T-helper 17 cell (primary cell): ENCODE results near the gene CYP4V2. TPM values are rescaled to one million over a fixed set of nuclear protein-coding genes. Genes with fewer than 3 reads are reported as not detected.
"Not testable (repeated sequence)": the region's sequence is repeated elsewhere in the genome, so short reads cannot be mapped to it uniquely, and the experiment has no call there.

Experiments
- ATAC-seq: fragments of 150-1000 bp; cut with Tn5 transposase; 2 replicates; pipeline ENCODE4 v1.10.0; 2021; ENCODE audit warnings: mild to moderate bottlenecking, moderate library complexity
- DNase-seq, 3 donors: peaks; one replicate each; pipeline versions ENCODE4 v3.0.0 to v3.0.0-alpha.2; 2020 to 2021
- H3K9me3 ChIP-seq: one replicate; pipeline ENCODE4 v1.7.0; 2013; ENCODE audit warnings: low read length, mild to moderate bottlenecking; ENCODE audit not compliant: control insufficient read depth, poor library complexity, severe bottlenecking
- H3K27ac Mint-ChIP-seq: one replicate; pipeline ENCODE4 v1.8.0; 2022; ENCODE audit warnings: mild to moderate bottlenecking, moderate library complexity, mixed read lengths
- H3K27me3 Mint-ChIP-seq: one replicate; pipeline ENCODE4 v1.8.0; 2022; ENCODE audit warnings: mixed read lengths
- H3K36me3 Mint-ChIP-seq: one replicate; pipeline ENCODE4 v1.8.0; 2022; ENCODE audit warnings: low read depth, mixed read lengths
- H3K4me1 Mint-ChIP-seq: one replicate; pipeline ENCODE4 v1.8.0; 2022; ENCODE audit warnings: mild to moderate bottlenecking, mixed read lengths
- H3K4me3 Mint-ChIP-seq: one replicate; pipeline ENCODE4 v1.8.0; 2022; ENCODE audit warnings: mild to moderate bottlenecking, moderate library complexity, mixed read lengths
- total RNA-seq, 4 donors: library from RNA in 2 of 4; stranded (reverse) in 2 of 4; gene quantifications; one replicate each; pipeline ENCODE4 v1.2.3 and lab custom pipeline; 2022 to 2026

CYP4V2 gene
- total RNA-seq, 2 donors from 2014 or later = 20.9 to 21.0 TPM

DNA sequence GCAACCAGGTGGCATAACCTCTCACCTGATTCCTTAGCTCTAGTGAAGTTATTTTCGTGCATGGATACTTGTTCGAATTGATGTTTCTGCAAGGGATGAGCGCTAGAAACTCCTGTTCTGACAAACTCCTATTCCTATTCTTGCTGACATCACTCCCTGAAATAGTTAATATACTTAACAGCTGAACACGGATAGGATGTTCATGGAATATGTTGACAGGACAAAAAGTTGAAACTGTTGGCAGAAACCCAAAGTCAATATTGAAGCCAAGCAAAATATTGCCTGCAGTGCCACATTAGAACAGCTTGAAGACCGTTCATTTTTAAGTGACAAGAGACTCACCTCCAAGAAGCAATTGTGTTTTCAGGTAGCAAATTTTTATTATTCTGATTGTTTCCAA, 35.9 kb downstream of the CYP4V2 start, which contains the start of gene KLKB1:
KLKB1 (plus strand) TSS at position 287 of the 400 bp plus-strand sequence. CDS start 689 bp downstream, outside the sequence.
- H3K9me3 ChIP-seq = no peaks in the 10 kb centered on the region
- ATAC-seq (no peak), DNase-seq (no peak)
- H3K4me1 Mint-ChIP-seq = no peaks in the 10 kb centered on the region
- H3K27ac Mint-ChIP-seq = no peak within 1 kb of the TSS
- H3K36me3 Mint-ChIP-seq = peaks cover 9% of the 10 kb centered on the region
- no peaks in the 10 kb centered on the region for H3K27me3 Mint-ChIP-seq
- no peak within 1 kb of the TSS for H3K4me3 Mint-ChIP-seq

DNA sequence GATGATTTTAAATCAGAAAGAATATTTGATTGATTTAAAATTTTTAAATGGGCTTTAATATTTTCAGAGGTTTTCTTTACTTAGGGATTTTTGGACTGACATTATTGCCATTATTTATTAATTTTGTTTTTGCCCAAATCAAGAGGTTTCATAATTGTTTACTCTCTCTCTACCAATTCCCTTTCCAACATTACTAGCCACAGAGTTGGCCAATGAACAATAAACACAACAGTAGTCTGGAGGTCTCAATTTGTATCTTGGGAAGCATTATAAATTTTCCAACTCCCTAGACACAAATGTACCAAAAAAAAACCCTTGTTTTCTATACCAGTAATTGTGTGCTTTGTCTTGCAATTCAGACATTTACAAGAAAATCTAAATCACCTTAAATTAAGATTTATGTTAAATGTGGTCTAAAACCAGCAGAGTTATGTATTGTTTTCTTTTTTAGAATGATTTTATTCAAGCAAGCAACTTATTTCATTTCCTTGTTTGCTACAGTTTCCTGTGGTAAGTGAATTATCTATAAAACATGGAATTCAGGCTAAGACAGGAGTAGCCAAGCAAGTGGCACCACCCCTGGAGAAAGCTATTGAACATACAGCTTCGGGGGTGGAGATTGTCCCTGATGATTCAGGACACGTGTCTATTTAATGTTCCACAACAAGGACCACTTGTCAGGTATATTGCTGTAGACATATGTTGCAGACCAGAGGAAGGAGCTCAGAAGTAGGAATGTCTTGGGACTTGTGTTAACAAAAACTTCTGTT, 36.6 kb downstream of the CYP4V2 start:
- Mint-ChIP-seq H3K4me1 (no peaks in the 10 kb centered on the region), H3K36me3 (peaks cover 8% of the 10 kb centered on the region), H3K4me3 (no peak overlapping the region), H3K27ac (no peak overlapping the region), H3K27me3 (no peaks in the 10 kb centered on the region)
- H3K9me3 ChIP-seq = no peaks in the 10 kb centered on the region
- DNase-seq (no peak), ATAC-seq (no peak)

DNA sequence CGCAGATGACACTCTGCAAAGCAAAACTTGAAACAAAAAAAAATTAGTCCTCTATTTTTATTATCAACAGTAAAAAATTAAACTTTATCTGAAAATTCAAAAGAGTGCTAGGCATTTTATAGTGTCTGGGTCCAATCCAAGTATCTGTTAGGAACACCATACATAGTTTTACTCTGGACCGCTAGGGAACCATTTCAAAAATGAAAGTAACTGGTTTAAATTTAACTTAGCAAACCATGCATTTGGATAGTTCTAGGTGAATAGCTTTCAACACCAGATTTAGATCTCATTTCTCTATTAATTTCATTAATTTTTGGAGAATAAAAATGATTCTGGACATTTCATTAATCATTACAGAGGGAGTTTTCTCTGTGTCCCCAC, 37.1 kb downstream of the CYP4V2 start:
- Mint-ChIP-seq H3K36me3 (peaks cover 6% of the 10 kb centered on the region), H3K4me1 (no peaks in the 10 kb centered on the region), H3K27ac (no peak overlapping the region), H3K27me3 (no peaks in the 10 kb centered on the region), H3K4me3 (no peak overlapping the region)
- ATAC-seq = no peak
- no peaks in the 10 kb centered on the region for H3K9me3 ChIP-seq
- no peak for DNase-seq

DNA sequence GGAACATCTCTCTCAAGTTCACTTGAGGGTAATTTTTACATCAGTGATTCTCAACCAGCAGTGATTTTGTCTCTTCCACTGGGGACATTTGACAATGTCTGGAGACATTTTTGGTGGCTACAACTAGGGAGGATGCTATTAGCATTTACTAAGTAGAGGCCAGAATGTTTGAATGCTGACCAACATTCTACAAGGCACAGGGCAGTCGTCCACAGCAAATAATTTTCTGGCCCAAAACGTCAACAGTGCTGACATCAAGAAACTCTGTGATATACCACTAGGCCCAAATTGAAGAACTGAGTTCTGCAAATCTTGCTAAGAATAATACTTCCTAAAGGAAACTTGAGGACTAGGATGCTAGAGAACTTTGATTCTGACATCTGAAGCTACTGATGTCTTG, 43.0 kb downstream of the CYP4V2 start:
- H3K4me3 Mint-ChIP-seq = no peak overlapping the region
- no peaks in the 10 kb centered on the region for H3K36me3 Mint-ChIP-seq
- no peaks in the 10 kb centered on the region for H3K9me3 ChIP-seq
- DNase-seq = no peak
- H3K27me3 Mint-ChIP-seq = no peaks in the 10 kb centered on the region
- no peak for ATAC-seq
- peaks cover 2% of the 10 kb centered on the region for H3K4me1 Mint-ChIP-seq
- no peak overlapping the region for H3K27ac Mint-ChIP-seq

DNA sequence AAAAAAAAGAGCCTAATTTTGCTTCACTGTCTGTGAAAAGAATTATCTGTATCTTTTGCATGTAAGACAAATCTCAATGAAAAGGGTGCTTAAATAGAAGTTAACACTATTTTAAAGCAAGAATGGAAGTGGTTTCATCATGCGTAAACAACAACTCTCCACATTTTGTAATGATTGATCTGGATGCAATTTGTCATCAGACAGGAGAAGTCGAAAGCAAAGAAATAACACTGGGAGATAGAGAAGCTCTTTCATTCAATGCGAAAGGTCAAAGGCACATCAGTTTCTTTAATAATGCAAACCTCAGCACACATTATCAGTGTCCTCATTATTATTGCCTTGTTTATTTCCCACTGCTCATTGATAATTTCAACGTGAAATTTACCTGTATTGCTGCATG, 44.8 kb downstream of the CYP4V2 start:
- Mint-ChIP-seq H3K4me1 (peaks cover 2% of the 10 kb centered on the region), H3K4me3 (no peak overlapping the region), H3K27ac (no peak overlapping the region), H3K36me3 (no peaks in the 10 kb centered on the region), H3K27me3 (no peaks in the 10 kb centered on the region)
- ATAC-seq (no peak), DNase-seq (no peak)
- H3K9me3 ChIP-seq = no peaks in the 10 kb centered on the region

DNA sequence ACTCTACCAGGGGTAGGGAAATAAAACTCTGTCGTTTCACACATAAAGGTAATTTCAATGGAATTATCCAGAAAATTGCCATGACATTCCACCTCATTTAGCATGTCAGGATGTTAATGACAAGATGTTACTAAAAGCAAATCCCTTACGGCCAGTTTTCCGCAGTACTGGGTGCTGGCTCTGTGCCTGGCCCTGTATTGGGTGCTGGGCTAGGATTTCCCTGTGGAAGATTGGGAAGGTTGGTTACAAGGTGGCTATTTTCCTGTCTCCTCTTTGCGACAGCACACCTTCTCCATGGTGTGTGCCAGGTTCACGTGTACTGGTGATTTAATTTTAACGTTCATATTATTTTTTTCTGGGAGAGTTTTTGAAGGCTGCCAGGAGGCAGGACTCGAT, 49.1 kb downstream of the CYP4V2 start:
- no peak for ATAC-seq

DNA sequence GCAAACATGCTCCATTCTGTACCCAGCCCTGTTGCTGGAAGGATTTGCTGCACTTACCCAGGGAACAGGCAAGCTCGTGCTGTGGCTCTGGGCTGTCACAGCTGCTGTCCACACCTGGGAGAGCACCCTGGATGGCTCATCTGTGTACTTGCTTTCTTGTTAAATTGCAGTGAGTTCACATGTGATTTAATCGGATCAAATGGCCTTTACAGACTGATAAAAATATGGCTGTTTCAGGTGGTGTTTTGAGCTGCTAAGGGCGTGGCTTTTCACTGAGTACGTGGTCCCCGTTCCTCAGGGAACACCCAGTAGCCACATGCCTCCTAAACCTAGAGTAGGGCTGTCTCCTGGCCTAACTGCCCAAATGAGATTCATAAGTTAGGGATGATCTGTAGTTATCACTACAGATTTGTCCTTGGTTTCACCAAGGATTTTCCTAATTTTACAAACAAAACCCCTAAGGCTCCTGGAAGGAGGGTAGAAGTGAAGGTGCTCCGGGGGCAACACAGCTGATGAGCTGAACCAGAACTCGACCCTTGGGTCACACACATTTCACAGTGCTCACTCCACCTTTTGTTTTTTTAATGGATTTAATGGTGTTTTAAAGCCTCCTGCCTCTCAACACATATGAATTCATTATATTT, 49.6 kb downstream of the CYP4V2 start:
- ATAC-seq (no peak), DNase-seq (no peak)
- H3K9me3 ChIP-seq = no peaks in the 10 kb centered on the region
- Mint-ChIP-seq H3K4me3 (no peak overlapping the region), H3K4me1 (peaks cover 2% of the 10 kb centered on the region), H3K27me3 (no peaks in the 10 kb centered on the region), H3K36me3 (no peaks in the 10 kb centered on the region), H3K27ac (no peak overlapping the region)

More for the DNA sequence above, 49.1 kb downstream of the CYP4V2 start:
- Mint-ChIP-seq H3K4me1 (peaks cover 2% of the 10 kb centered on the region), H3K27ac (no peak overlapping the region), H3K36me3 (no peaks in the 10 kb centered on the region), H3K4me3 (no peak overlapping the region), H3K27me3 (no peaks in the 10 kb centered on the region)
- H3K9me3 ChIP-seq = no peaks in the 10 kb centered on the region
- DNase-seq = no peak

DNA sequence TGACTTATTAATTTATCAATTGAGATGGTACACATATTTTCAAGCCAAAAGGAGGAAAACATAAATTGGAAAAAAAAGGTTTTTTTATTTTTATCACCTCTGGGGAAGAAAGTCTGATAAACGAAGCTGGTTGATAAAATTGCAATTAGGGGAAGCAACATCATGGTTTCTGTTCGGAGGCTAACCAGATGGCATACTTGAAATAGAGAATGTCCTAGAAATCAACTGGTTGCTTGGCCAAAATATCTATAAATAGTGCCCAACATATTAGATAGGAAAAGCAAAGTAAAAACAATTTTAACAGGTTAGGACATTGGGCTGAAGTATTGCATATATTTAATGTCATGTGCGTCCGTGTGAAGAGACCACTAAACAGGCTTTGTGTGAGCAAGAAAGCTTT, 50.2 kb downstream of the CYP4V2 start:
- Mint-ChIP-seq H3K27me3 (no peaks in the 10 kb centered on the region), H3K27ac (no peak overlapping the region), H3K4me3 (no peak overlapping the region), H3K4me1 (peaks cover 2% of the 10 kb centered on the region), H3K36me3 (no peaks in the 10 kb centered on the region)
- DNase-seq (no peak), ATAC-seq (no peak)
- no peaks in the 10 kb centered on the region for H3K9me3 ChIP-seq

DNA sequence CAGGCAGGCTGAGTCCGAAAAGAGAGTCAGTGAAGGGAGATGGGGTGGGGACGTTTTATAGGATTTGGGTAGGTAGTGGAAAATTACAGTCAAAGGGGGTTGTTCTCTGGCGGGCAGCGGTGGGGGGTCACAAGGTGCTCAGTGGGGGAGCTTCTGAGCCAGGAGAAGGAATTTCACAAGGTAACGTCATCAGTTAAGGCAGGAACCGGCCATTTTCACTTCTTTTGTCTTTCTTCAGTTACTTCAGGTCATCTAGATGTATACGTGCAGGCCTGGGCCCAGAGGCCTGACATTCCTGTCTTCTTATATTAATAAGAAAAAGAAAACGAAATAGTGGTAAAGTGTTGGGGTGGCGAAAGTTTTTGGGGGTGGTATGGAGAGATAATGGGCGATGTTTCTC, 50.7 kb downstream of the CYP4V2 start:
- H3K27ac Mint-ChIP-seq, DNase-seq, H3K9me3 ChIP-seq, H3K4me3 Mint-ChIP-seq, H3K4me1 Mint-ChIP-seq, H3K27me3 Mint-ChIP-seq, H3K36me3 Mint-ChIP-seq, ATAC-seq: not testable (repeated sequence)

DNA sequence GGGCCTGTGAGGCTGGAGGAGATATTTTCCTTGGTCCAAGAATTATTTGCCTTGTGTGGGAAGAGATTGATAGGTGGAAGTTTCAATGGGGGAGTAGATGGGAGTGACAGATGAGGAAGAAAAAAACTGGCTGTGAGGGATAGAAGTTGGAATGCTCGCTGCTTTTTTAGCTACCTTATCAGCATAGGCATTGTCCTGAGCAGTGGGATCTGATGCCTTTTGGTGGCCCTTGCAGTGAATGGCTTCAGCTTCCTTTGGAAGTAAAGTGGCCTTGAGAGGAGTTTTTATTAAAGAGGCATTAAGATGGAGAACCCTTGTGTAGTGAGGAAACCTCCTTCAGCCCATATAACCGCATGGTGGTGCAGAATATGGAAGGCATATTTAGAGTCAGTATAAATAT, 52.0 kb downstream of the CYP4V2 start:
- H3K4me3 Mint-ChIP-seq = no peak overlapping the region

DNA sequence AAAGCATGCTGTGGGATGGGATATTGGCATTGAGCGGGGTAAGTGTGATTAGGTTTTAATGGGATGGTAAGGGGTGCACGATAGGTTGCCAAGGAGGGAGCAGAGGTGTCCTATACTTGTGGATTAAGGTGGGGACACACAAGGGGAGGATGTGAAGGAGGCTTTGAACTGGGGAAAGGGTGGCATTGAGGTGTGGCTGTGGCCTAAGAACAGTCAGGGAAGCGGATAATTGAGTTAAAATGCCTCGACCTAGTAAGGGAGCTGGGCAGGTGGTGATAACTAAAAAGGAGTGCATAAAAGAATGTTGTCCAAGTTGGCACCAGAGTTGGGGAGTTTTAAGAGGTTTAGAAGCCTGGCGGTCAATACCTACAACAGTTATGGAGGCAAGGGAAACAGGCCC, 53.5 kb downstream of the CYP4V2 start:
- no peaks in the 10 kb centered on the region for H3K9me3 ChIP-seq
- no peak overlapping the region for H3K4me3 Mint-ChIP-seq
- DNase-seq (no peak), ATAC-seq (no peak)
- H3K27ac Mint-ChIP-seq = no peak overlapping the region
- H3K36me3 Mint-ChIP-seq = no peaks in the 10 kb centered on the region
- no peaks in the 10 kb centered on the region for H3K27me3 Mint-ChIP-seq
- no peaks in the 10 kb centered on the region for H3K4me1 Mint-ChIP-seq

More for the DNA sequence above, 52.0 kb downstream of the CYP4V2 start:
- Mint-ChIP-seq H3K27ac (no peak overlapping the region), H3K36me3 (no peaks in the 10 kb centered on the region), H3K4me1 (no peaks in the 10 kb centered on the region), H3K27me3 (no peaks in the 10 kb centered on the region)
- H3K9me3 ChIP-seq = no peaks in the 10 kb centered on the region
- ATAC-seq (no peak), DNase-seq (no peak)

DNA sequence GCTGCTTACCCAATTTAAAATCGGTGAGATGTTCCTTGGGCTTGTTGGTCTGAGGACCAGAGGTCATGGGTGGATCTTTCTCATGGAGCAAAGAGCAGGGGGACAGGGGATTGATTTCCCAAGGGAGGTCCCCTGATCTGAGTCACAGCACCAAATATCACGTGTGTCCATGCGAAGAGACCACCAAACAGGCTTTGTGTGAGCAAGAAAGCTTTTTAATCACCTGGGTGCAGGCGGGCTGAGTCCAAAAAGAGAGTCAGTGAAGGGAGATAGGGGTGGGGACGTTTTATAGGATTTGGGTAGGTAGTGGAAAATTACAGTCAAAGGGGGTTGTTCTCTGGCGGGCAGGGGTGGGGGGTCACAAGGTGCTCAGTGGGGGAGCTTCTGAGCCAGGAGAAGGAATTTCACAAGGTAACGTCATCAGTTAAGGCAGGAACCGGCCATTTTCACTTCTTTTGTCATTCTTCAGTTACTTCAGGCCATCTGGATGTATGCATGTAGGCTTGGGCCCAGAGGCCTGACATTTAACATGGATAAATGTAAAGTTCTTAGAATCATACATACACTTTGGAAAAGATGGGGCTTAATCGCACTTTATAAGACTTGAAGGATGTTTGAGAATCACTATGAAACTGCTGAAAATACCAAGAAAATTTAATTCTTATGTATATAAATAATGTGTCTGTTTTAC, 55.8 kb downstream of the CYP4V2 start:
- not testable (repeated sequence) for H3K27ac Mint-ChIP-seq, H3K36me3 Mint-ChIP-seq, H3K4me3 Mint-ChIP-seq, H3K4me1 Mint-ChIP-seq, ATAC-seq, DNase-seq, H3K27me3 Mint-ChIP-seq, H3K9me3 ChIP-seq

DNA sequence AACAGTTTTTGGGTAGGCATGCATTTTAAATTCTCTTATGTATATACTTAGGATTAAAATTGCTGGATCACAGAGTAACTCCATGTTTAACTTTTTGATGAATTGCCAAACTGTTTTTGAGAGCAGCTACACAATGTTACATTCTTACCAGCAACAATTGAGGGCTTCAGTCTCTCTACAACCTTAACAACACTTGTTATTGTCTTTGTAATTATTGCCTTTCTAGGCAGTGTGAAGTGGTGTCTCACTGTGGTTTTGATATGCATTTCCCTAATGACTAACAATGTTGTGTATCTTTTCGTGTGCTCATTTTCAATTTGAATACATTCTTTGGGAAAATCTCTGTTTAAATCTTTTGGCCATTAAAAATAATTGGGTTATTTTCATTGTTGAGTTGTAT, 57.3 kb downstream of the CYP4V2 start:
- H3K9me3 ChIP-seq = no peaks in the 10 kb centered on the region
- H3K4me1 Mint-ChIP-seq = no peaks in the 10 kb centered on the region
- H3K4me3 Mint-ChIP-seq = no peak overlapping the region
- ATAC-seq (no peak), DNase-seq (no peak)
- no peak overlapping the region for H3K27ac Mint-ChIP-seq
- no peaks in the 10 kb centered on the region for H3K27me3 Mint-ChIP-seq
- peaks cover 4% of the 10 kb centered on the region for H3K36me3 Mint-ChIP-seq
